HG03354 (cell line): ENCODE results near the gene ITPK1.
"Not testable (repeated sequence)": the region's sequence is repeated elsewhere in the genome, so short reads cannot be mapped to it uniquely, and the experiment has no call there.

Experiments
- ATAC-seq: cut with Tn5 transposase; IDR thresholded peaks from one replicate; pipeline ENCODE4 v1.9.1; 2021; ENCODE audit warnings: mild to moderate bottlenecking; ENCODE audit not compliant: unreplicated experiment, poor library complexity, severe bottlenecking

The ITPK1 gene

DNA sequence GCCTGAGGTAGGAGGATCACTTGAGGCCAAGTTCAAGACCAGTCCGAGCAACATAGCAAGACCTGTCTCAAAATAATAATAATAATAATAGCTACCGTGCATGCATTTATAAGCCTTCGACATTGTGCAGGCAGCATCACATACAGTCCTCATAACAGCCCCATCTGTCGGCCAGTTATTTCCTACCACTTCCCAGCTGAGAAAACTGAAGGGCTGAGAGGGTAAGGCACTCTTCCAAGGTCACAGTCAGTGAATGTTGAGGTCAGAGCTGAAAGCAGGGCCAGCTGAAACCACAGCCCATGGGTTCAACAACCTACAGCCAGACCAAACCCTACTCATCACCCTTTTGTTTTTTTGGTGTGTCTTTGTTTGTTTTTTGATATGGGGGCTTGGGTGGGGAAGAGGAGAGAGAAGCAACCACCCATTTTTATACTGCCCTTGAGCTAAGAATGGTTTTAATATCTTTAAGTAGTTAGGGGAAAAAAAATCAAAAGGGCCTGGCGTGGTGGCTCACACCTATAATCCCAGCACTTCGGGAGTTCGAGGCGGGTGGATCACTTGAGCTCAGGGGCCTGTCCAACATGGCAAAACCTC, 16.8 kb upstream of the ITPK1 start:
- ATAC-seq: no peak

DNA sequence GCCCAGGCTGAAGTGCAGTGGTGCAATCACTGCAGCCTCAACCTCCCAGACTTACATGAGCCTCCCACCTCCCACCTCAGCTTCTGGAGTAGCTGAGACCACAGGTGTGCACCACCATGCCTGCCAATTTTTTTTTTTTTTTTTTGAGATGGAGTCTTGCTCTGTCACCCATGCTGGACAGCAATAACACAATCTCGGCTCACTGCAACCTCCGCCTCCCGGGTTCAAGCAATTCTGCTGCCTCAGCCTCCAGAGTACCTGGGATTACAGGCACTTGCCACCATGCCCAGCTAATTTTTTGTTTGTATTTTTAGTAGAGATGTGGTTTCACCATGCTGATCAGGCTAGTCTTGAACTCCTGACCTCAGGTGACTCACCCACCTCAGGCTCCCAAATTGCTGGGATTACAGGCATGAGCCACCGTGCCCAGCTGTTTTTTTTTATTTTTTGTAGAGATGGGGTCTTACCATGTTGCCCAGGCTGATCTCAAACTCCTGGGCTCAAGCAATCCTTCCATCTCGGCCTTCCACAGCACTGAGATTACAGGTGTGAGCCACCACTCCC, 15.6 kb upstream of the ITPK1 start:
- not testable (repeated sequence) for ATAC-seq

DNA sequence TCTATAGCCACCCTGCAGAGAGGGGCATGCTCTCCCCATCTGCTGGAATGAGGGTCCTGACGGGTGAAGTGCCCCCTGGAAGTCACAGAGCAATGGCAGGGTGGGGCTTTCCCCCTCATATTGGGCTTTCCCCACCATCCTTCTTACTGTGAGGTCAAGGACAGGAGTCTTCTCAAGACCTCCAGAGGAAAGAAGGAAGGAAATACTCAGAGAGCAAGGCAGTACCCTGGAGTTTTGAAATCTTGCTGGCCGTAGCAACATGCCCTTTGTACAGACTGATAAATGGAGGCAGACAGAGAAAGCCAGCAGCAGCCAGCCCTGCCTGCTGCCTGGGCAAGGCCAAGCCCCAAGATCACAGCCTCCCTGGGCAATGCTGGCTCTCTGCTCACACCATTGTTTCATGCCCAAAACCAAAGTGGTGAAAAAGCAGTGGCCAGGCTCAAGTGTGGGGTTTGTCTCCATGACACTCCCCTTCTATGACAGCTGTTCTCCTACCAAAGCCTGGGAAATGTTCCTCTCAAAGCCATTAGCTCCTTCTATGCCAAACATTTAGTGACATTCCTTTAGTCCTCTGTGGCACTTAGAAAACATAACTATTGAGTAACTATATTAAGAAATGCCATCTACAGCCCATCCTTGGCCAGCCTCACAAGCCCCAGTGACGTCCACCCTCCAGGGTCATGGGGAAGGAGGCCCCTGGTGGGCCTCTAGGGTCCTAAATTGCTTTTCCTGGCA, 13.2 kb upstream of the ITPK1 start:
- no peak for ATAC-seq

DNA sequence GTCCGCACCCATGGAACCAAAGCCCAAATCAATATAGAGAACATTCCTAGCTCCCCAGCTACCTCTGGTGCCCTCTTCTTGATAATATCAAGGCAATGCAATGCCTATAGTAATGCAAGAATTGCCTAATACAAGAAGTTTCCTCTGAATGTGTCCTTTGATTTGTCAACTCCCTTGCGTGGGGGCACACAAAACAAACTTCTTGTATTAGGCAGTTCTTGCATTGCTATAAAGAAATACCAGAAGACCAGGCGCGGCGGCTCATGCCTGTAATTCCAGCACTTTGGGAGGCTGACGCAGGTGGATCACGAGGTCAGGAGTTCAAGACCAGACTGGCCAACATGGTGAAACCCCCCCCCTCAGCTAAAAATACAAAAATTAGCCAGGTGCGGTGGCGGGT, 10.4 kb upstream of the ITPK1 start:
- ATAC-seq: no peak

DNA sequence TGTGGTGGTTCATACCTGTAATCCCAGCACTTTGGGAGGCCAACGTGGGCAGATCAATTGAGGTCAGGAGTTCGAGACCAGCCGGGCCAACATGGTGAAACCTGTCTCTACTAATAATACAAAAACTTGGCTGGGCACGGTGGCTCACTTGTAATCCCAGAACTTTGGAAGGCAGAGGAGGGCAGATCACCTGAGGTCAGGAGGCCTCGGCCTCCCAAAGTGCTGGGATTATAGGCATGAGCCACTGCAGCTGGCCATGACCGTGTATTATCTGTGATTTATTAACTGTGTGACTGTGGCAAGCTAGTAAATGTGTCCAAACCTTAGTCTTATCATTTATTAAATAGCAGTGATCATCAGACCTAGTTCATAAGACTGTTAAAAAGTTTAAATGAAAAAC, 7.1 kb upstream of the ITPK1 start:
- ATAC-seq: no peak

DNA sequence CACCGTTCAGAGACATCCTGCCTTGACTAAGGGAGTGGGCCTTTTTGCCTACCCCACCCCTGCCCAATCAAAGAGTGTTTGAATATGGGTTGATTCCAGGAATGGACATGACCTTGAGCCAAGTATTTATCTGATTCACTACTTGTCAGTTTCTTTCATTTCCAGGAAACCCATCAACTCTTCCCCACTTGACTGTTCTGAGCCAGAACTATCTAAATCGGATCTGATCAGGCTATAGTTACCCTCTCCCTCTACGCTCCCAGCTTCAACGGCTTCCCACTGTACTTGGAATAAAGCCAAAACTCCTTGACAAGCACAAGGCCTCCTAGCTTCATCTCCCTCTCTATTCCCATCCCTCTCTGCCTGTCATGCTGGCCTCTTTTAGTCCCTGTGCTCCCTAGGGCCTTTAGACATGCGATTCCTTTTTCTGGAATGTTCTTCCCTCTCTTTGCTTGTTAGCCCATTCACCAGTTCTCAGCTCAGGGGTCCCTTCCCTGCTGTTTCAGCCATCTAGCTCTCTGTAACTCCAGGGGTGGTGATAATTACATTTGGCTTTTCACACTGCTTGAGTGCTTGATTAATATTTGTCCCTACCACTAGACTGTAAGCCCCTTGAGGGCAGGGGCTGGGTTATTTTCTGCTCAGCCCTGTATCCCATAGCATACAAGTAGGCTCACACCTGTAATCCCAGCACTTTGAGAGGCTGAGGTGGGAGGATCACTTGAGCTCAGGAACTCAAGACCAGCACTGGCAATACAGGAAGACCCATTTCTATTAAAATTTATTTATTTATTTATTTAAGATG, 5.5 kb upstream of the ITPK1 start:
- no peak for ATAC-seq

DNA sequence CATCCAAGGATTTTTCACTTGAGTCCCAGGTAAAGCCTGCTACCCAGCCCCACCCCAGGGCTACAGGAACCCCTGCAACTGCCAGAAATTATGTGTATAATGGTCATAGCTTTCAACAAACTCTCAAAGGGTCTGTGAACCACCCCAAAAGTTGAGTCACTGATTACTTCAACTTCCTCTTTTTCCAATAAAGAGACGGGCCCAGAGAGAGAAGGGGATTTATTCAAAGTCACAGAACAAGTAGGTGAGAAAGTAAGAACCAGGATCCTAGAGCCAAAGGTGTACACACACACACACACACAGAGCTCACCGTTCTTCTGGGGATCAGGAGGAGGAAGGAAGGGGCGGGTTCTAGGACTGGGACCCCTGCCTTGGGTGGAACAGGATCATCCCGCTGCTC, 4.8 kb upstream of the ITPK1 start:
- ATAC-seq: no peak

DNA sequence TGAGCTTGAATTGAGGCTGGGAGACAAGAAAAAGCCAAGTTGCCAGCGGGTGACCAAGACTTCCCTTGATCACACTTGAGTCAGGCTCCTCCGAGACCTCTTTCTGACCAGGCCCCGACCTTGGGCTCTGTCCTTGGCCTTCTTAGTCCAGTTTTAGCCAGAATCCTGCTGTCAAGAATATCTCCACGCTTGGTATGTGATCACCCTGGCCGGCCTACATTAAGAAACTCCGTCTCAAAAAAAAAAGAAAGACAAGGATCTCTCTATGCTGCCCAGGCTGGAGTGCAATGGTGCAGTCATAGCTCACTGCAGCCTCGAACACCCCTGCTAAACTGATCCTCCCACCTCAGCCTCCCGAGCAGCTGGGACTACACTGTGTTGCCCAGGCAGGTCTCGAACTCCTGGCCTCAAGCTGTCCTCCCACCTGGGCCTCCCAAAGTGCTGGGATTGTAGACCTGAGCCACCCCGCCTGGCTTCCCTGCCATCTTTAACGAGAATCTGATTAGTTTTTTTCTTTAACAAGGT, 1.0 kb upstream of the ITPK1 start:
- ATAC-seq: no peak

DNA sequence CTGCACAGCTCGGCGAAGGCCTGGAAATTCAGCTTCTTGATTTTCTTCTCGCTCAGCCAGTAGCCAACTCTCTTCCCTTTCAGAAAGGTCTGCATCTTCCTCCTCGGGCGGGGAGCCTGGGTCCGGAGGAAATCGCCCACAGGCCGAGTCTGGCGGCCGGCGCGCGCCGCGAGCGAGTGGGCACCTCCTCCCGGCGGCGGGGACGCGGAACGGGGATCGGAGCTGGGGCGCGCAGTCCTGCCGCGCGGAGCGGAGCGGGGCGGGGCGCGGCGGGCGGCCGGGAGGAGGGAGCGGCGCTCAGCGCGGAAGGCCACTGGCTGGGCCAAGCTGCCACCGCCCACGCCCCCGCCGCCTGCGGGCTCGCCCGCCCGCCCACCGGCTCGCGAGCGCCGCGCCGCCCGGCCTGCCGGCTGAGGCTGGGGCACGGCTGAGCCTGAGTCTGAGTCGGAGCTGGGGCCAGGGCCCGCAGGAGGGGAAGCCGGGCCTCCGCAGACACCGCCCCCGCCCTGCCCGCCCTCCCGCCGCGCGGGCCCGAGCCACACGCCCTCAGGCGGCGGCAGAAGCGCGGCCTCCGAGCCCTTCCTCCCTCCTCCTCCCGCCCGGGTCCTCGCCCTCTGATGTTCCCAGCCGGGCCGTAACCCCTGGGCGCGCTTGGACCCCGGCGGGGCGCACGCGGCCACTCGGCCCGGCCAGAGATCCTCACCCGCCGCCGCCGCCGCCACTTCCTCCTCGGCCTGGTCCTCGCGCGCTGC, 480 bp downstream of the ITPK1 start:
- peak; percentile 76 for ATAC-seq

DNA sequence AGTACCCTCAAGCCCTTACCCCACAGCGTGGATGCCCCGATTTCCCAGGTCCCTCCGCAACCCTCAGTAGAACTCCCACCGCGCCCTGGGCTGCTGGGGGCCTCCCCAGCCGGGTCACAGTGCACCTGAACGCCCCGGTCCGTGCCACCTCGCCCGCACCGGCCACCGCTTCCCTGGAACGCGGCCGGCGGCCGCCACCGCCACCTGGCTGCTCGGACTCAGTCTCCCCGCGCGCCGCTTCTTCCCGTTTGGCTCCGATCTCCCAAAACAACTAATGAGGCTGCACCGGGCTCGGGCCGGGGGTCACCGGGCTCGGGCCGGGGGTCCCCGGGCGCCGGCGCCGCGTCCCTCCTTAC, 1.0 kb downstream of the ITPK1 start:
- ATAC-seq: no peak

DNA sequence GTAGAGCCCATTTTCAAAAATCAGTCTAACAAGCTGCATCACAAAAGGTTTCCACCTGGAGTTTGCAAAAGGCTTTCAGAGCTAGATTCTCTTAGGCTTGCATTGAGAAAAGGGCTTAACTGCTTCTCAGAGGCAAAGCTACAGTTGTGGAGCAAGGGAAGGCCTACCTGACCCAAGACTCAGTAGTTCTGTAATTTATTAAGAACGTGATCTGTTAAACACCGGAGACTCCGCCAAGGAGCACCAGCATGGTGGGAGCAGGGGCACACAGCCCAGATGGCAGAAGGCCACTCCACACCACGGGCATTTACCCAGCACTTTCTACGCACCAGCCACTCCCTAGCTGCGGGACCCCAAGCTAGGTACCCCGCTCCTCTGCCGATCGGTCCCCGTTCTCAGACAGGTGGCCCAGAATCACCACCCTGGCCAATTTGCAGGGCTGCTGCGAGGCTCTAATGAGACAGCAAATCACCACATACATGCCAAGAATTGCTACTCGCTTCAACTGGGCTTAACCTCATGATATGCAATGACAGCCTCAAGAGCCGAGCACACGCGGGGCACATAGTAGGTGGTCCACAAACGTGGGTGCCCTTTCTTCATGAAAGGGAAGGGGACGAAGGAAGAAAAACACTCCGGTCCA, 1.5 kb downstream of the ITPK1 start:
- ATAC-seq: no peak

DNA sequence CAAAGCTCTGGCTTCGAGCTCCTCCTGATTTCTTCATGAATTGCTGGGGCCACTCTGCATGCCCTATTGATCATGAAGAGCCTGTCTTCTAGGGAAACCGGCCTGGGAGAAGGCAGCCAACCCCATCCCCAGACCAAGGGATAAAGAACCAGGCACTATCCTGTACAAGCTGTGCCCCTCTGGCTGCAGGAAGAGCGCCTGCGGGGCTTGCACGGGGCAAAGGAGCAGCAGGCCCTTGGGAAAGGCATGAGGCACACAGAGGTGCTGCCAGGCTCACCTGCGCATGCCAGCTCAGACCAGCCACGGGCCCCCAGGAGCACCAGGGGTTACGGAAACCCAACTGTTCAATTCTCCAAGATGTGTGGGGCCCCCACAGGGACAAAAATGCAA, 2.1 kb downstream of the ITPK1 start:
- no peak for ATAC-seq

DNA sequence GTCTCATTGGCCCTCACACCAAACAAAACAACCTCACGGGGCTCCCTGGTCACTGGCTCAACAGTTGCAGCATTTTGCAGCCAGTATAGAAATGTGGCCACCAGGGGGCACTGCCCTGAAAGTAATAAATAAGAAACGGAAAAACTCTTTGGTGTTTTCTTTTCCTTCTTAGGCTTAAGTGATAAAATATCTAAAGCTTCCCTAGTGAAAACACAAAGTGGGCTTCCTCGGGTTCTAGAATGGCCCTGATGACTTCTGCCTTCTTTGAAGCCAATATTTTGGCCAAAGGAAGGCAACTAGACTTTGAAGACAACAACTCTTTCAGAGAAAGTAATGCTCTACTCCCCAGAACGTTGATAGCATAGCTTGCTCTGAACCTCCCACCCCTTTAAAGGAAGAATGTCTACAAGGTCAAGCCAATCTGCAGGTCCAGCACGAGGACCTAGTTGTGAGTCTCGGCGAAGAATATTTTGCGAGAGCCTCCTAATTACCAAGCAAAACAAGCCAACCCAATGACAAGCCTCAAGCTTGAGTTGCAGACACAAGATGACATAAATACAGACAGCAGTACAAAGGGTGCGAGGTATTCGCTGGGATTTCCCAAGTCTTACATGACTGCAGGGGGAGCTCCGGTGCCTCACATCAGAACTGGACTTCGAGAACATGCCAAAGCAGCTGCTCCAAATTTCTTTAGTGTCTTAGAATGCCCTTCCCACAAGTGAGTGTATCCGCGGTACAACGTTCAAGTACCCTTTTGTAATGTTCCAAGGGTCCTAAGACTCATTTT, 2.6 kb downstream of the ITPK1 start:
- ATAC-seq: no peak

DNA sequence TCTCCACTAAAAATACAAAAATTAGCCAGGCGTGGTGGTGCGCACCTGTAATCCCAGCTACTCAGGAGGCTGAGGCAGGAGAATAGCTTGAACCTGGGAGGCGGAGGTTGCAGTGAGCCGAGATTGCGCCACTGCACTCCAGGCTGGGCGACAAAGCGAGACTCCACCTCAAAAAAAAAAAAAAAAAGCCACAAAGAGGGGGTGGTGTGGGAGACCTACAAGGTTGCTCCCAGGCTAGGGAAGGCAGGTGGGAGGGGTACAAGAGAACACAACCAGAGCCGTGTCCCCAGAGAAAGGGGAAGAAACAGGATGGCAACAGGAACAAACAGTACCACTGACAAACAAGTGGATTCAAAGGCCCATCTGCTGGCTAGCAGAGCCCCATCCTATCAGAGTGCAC, 4.2 kb downstream of the ITPK1 start:
- not testable (repeated sequence) for ATAC-seq

DNA sequence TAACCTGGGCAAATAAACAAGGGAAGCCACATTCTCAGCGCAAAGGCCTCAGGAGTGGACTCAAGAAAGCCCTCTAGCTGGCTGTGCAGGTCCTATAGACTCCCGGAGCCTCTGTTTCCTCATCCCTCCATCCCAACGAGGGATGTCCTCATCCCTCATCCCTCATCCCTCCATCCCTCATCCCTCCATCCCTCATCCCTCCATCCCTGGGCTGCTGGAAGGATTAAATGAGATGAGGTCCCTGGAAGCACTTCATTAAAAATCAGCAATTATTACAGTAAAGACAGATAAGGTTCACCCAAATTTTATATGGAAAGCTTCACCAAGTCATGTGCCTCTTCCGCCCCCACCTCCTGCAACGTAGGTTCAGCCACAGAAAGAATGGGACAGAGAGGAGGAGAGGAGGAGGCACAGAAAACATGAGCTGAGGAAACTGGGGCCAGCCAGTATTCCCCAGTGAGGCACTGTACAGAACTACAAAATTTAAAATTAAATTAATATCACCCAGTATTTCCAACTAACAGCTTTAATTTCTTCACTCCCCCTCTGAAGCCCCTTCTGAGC, 4.8 kb downstream of the ITPK1 start:
- ATAC-seq: no peak

DNA sequence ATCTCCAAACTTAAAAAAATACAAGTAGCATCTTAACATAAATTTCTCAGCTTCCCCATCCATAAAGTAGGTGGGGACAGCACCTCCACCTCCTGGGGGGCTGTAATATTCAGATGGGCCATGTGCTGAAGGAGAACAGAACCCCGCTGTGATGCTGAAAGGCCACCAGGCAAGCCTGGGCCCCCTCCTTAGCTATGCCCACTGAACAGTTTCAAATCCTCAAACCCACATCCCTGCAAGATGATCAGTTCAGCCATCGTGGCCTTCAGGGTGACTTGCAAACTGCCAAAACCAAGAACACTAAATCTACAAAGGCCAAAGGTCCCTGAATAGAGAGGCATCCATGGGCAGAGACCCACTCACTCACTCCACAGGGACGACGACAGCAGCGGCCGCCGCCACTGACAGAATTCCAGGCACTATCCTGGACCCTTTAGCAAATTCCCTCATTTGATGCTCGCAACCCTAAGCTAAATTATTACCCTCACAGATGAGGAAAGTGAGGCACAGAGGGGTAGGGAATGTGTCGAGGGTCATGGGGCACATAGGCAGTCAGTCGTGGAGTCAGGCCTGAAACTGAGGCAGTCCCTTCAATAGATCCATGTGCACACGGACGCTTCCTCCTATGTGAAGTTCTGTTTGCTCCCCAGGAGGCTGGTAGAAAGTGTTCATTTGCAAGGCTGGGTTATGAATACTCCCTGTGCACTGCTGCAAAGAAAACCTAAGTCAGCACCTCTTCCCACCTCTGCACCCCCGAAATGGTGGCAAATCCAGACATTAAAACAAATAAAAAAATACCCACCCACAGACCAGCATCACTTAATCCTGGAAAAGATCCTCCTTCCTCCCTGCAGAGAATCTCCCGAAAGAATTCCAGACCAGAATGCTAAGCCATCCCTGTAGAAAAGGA, 5.9 kb downstream of the ITPK1 start:
- no peak for ATAC-seq

DNA sequence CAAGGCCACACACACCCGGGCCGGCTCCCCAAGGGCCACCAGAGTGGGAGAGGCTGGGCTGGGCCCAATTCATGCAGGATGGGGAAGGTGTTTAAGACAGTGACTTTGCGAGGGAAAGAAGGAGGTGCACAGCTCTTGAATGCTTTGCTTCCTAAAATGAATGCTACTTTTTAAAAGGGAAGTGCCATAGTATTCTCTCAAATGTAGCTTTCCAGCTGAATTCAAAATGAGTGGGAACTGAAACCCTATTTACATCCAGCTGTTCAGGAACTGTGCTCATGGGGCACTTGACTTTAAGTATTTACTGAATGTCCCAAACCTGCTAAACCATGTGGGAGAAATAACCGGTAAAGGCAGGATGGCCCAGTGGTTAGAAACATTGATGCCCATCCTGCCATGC, 7.6 kb downstream of the ITPK1 start:
- no peak for ATAC-seq
